GM19351 (cell line): ENCODE results near the gene ITGA1.
"Not testable (repeated sequence)": the region's sequence is repeated elsewhere in the genome, so short reads cannot be mapped to it uniquely, and the experiment has no call there.

Source experiments
- ATAC-seq: cut with Tn5 transposase; IDR thresholded peaks from one replicate; pipeline ENCODE4 v1.9.1; 2021; ENCODE audit warnings: mild to moderate bottlenecking, moderate library complexity; ENCODE audit not compliant: unreplicated experiment

The ITGA1 gene

GRCh38 chr5:52825826-52826225 is 38.1 kb downstream of the ITGA1 start:
- peak; percentile 97 for ATAC-seq

- no peak for ATAC-seq
Observed at GRCh38 chr5:52827815-52828214, 40.1 kb downstream of the ITGA1 start.

- ATAC-seq, result no peak
Observed at GRCh38 chr5:52829664-52830063, 41.9 kb downstream of the ITGA1 start.

- ATAC-seq, result no peak
Observed at GRCh38 chr5:52830650-52831049, 42.9 kb downstream of the ITGA1 start.

- no peak for ATAC-seq
Observed at GRCh38 chr5:52831786-52832511, 44.2 kb downstream of the ITGA1 start.

GRCh38 chr5:52834320-52834719 is 46.6 kb downstream of the ITGA1 start:
- no peak for ATAC-seq

- ATAC-seq, result no peak
Observed at GRCh38 chr5:52837068-52837467, 49.4 kb downstream of the ITGA1 start.

GRCh38 chr5:52837591-52838001 is 49.9 kb downstream of the ITGA1 start:
- no peak for ATAC-seq

GRCh38 chr5:52838326-52839015 is 50.8 kb downstream of the ITGA1 start:
- no peak for ATAC-seq

GRCh38 chr5:52839285-52839684 is 51.6 kb downstream of the ITGA1 start:
- no peak for ATAC-seq

- no peak for ATAC-seq
Observed at GRCh38 chr5:52840277-52841050, 52.7 kb downstream of the ITGA1 start.

GRCh38 chr5:52841114-52841513 is 53.4 kb downstream of the ITGA1 start:
- no peak for ATAC-seq

- ATAC-seq, result no peak
Observed at GRCh38 chr5:52842111-52842510, 54.4 kb downstream of the ITGA1 start.

GRCh38 chr5:52844885-52845284 is 57.2 kb downstream of the ITGA1 start:
- ATAC-seq, result no peak

- no peak for ATAC-seq
Observed at GRCh38 chr5:52846182-52846842, 58.6 kb downstream of the ITGA1 start.

- ATAC-seq, result not testable (repeated sequence)
Observed at GRCh38 chr5:52848688-52849087, 61.0 kb downstream of the ITGA1 start.

GRCh38 chr5:52849544-52849943 is 61.8 kb downstream of the ITGA1 start:
- ATAC-seq, result no peak

GRCh38 chr5:52853650-52854049 is 65.9 kb downstream of the ITGA1 start:
- ATAC-seq, result no peak

GRCh38 chr5:52854301-52854700 is 66.6 kb downstream of the ITGA1 start:
- no peak for ATAC-seq

- no peak for ATAC-seq
Observed at GRCh38 chr5:52854949-52855348, 67.2 kb downstream of the ITGA1 start.

- peak; percentile 87 for ATAC-seq
Observed at GRCh38 chr5:52856564-52856963, 68.8 kb downstream of the ITGA1 start.
